ENCODE data around the gene SH3BP4. TPM values are rescaled to one million over a fixed set of nuclear protein-coding genes. Genes with fewer than 3 reads are reported as not detected.

The SH3BP4 gene
- total and polyA plus RNA-seq, 10 of the 15 experiments (the other 5 are each of a cell fraction or from before 2014, with no cell fraction given): 0.03 to 0.36 TPM; not detected in 8

DNA sequence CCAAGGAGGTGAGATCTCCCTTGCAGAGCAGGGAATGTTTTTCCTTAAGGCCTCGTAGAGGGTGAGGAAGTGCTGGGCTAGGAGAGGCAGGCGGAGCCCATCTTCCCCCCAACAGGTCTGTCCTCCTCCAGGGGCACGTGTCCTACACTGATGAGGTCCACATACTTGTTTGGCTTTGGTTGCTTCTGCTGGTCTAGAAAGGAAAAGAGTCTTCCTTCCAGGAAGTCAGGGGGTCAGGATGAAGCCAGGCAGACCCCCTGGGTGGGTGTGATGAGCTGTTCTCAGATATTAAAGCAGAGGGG lies 6.0 kb downstream of the SH3BP4 start:
- ChIA-PET POLR2A (no interaction called here), CTCF (no interaction called here), SMC1A (ENCODE audit: uncharacterized antibody, unreplicated experiment) (no interaction called here), RAD21 (ENCODE audit: unreplicated experiment) (no interaction called here)
- Histone ChIP-seq H2AFZ (ENCODE audit: control insufficient read depth, low read depth, low read length) (no peak overlapping the region), H3K4me2 (ENCODE audit: control insufficient read depth, insufficient read depth) (no peak overlapping the region), H3K27me3 (replicated peaks in 1 of 2; ENCODE audit: control insufficient read depth in 2 of 2, insufficient read depth in 2 of 2, low read length in 1 of 2) (peaks cover 0 to 8% of the 10 kb centered on the region in 2 experiments; a peak in 2 of 4 replicates), H3K27ac (ENCODE audit: control insufficient read depth, insufficient read depth) (no peak overlapping the region), H4K20me1 (ENCODE audit: control insufficient read depth, insufficient read depth) (no peaks in the 10 kb centered on the region), H3K4me3 (no peak overlapping the region), H3K9ac (ENCODE audit: control insufficient read depth, insufficient read depth, low read length) (no peak overlapping the region), H3K36me3 (ENCODE audit: control insufficient read depth in 2 of 2, insufficient read depth in 2 of 2, low read length in 1 of 2) (no peaks in the 10 kb centered on the region), H3K9me3 (replicated peaks; ENCODE audit: control insufficient read depth, insufficient read depth, low read length) (no peaks in the 10 kb centered on the region), H3K79me2 (ENCODE audit: control insufficient read depth, insufficient read depth, low read length) (no peaks in the 10 kb centered on the region), H3K4me1 (ENCODE audit: control insufficient read depth, insufficient read depth, low read length) (no peaks in the 10 kb centered on the region)
- 0% methylated on average over 3 of the region's 3 CpGs for WGBS (ENCODE audit: insufficient coverage, insufficient replicate concordance, low lambda C conversion rate, missing lambda C conversion rate)
- in situ Hi-C loops (cut with MboI): no loop called here
- intact Hi-C loops (cut with micrococcal nuclease; ENCODE audit: unreplicated experiment): no loop called here
- TF ChIP-seq WRNIP1 (IDR thresholded peaks at IDR 0.05; ENCODE audit: borderline replicate concordance, low read depth, low read length): no peak
- no peak for TF ChIP-seq FOXM1 (IDR thresholded peaks at IDR 0.05; ENCODE audit: low read depth, low read length)
- TF ChIP-seq, protein P1, sequence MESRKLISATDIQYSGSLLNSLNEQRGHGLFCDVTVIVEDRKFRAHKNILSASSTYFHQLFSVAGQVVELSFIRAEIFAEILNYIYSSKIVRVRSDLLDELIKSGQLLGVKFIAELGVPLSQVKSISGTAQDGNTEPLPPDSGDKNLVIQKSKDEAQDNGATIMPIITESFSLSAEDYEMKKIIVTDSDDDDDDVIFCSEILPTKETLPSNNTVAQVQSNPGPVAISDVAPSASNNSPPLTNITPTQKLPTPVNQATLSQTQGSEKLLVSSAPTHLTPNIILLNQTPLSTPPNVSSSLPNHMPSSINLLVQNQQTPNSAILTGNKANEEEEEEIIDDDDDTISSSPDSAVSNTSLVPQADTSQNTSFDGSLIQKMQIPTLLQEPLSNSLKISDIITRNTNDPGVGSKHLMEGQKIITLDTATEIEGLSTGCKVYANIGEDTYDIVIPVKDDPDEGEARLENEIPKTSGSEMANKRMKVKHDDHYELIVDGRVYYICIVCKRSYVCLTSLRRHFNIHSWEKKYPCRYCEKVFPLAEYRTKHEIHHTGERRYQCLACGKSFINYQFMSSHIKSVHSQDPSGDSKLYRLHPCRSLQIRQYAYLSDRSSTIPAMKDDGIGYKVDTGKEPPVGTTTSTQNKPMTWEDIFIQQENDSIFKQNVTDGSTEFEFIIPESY (IDR thresholded peaks at IDR 0.05): no peak
- no peak for TF ChIP-seq BRCA1 (IDR thresholded peaks at IDR 0.05; ENCODE audit: low read depth, low read length)
- TF ChIP-seq RUNX3 (IDR thresholded peaks at IDR 0.05; ENCODE audit: low read length): no peak
- no peak for TF ChIP-seq ZSCAN29 (IDR thresholded peaks at IDR 0.05)
- TF ChIP-seq HDAC2 (IDR thresholded peaks at IDR 0.05): no peak
- TF ChIP-seq CBX5 (IDR thresholded peaks at IDR 0.05; ENCODE audit: low read depth): no peak
- TF ChIP-seq JUND (IDR thresholded peaks at IDR 0.05; ENCODE audit: low read depth, low read length): no peak
- TF ChIP-seq, protein P2, sequence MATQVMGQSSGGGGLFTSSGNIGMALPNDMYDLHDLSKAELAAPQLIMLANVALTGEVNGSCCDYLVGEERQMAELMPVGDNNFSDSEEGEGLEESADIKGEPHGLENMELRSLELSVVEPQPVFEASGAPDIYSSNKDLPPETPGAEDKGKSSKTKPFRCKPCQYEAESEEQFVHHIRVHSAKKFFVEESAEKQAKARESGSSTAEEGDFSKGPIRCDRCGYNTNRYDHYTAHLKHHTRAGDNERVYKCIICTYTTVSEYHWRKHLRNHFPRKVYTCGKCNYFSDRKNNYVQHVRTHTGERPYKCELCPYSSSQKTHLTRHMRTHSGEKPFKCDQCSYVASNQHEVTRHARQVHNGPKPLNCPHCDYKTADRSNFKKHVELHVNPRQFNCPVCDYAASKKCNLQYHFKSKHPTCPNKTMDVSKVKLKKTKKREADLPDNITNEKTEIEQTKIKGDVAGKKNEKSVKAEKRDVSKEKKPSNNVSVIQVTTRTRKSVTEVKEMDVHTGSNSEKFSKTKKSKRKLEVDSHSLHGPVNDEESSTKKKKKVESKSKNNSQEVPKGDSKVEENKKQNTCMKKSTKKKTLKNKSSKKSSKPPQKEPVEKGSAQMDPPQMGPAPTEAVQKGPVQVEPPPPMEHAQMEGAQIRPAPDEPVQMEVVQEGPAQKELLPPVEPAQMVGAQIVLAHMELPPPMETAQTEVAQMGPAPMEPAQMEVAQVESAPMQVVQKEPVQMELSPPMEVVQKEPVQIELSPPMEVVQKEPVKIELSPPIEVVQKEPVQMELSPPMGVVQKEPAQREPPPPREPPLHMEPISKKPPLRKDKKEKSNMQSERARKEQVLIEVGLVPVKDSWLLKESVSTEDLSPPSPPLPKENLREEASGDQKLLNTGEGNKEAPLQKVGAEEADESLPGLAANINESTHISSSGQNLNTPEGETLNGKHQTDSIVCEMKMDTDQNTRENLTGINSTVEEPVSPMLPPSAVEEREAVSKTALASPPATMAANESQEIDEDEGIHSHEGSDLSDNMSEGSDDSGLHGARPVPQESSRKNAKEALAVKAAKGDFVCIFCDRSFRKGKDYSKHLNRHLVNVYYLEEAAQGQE (IDR thresholded peaks at IDR 0.05; ENCODE audit: low read depth, low read length): no peak
- TF ChIP-seq CBX3 (IDR thresholded peaks at IDR 0.05; ENCODE audit: borderline replicate concordance, low read depth): no peak
- no peak for TF ChIP-seq BCL11A (IDR thresholded peaks at IDR 0.05; ENCODE audit: low read depth, low read length)
- ATAC-seq: no peak
- DNase-seq (ENCODE audit: low read depth, low spot score): no peak
- FAIRE-seq: no peak
- no TSS peak for BruUV-seq (replicated peaks)

Measured in GM12878 (cell line).